ES-I3 (cell line): Measurements from ENCODE around the gene INPP4A.

Experiments
- H3K36me3 ChIP-seq: 2 replicates; pipeline ENCODE4 v1.6.1; 2013; ENCODE audit warnings: mild to moderate bottlenecking, low read length, control low read depth, moderate library complexity; ENCODE audit not compliant: insufficient read depth
- H3K4me1 ChIP-seq: 2 replicates; pipeline ENCODE4 v1.6.1; 2013; ENCODE audit warnings: mild to moderate bottlenecking, control low read depth, low read length; ENCODE audit not compliant: insufficient read depth
- H3K9ac ChIP-seq: 2 replicates; pipeline ENCODE4 v1.6.1; 2013; ENCODE audit warnings: low read depth, mild to moderate bottlenecking, low read length, moderate library complexity
- H3K9me3 ChIP-seq: 2 replicates; pipeline ENCODE4 v1.6.1; 2013; ENCODE audit warnings: mild to moderate bottlenecking, low read length, moderate library complexity; ENCODE audit not compliant: control insufficient read depth, insufficient read depth

The INPP4A gene

DNA sequence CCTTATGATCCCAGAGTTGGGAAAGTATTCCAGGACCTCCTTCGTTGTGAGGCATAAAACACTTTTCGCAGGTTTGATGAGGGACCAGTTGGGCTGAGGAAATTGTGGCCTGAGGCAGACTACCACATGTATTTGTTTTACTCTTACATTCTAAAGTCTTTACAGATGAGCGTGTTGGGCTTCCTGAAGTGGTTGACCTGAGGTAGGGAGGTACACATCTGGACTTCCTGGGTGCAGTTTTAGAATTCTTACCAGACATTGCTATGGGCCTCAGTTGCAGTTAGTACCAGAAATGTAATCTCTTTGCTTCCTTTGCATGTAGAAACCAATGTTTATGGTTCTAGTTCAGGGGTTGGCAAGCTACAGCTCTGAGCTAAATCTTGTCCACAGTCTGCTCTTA is 114.9 kb downstream of the INPP4A start:
- Histone ChIP-seq H3K36me3 (no peaks in the 10 kb centered on the region), H3K9me3 (no peaks in the 10 kb centered on the region), H3K4me1 (no peaks in the 10 kb centered on the region), H3K9ac (no peak overlapping the region)

DNA sequence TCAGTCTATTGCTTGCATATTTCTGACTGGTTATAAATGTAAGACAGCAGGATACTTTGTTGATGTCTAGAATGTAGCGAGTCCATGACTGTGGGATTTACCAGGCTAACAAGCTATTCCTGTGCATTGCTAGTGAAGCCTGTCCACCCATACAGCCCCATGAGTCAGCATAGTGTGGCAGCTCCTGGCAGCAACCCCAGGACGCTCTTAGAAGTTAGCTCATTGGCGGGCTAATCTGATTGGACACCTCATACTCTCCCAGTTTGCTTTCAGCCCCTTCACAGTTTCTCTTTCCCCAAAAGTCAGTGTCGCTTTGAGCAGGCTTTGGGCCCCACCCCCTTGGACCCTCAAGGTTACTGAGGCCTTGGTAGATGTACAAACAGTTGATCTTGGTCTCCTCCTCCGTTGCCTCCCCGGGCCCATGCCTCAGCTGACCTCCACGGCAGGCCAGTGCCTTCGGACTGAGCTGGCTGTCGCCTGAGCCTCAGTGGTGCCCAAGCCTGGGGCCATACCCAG is 115.7 kb downstream of the INPP4A start:
- Histone ChIP-seq H3K9me3 (no peaks in the 10 kb centered on the region), H3K36me3 (0 out of 2 replicates have a peak, but pooled peaks cover 3% of the 10 kb centered on the region), H3K4me1 (no peaks in the 10 kb centered on the region), H3K9ac (no peak overlapping the region)

DNA sequence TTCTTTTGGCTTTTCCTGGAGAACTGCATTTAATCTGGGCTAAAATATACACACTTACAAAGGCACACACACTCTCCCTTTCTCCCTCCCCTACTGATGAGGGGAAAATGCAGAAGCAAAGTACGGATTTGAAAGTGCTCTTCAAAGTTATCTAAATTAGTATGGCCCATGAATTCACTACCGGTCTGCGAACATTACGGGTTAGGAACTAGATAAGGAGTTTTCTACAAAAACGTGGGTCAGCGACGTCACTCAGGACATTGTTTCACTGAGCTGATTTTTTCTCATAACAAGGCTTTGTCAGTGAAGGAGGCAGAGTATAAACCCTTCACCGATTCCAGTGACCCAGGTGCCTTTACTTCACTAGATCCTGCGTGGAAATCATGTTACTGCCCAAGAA is 116.4 kb downstream of the INPP4A start:
- Histone ChIP-seq H3K9me3 (no peaks in the 10 kb centered on the region), H3K4me1 (no peaks in the 10 kb centered on the region), H3K36me3 (0 out of 2 replicates have a peak, but pooled peaks cover 3% of the 10 kb centered on the region), H3K9ac (no peak overlapping the region)

DNA sequence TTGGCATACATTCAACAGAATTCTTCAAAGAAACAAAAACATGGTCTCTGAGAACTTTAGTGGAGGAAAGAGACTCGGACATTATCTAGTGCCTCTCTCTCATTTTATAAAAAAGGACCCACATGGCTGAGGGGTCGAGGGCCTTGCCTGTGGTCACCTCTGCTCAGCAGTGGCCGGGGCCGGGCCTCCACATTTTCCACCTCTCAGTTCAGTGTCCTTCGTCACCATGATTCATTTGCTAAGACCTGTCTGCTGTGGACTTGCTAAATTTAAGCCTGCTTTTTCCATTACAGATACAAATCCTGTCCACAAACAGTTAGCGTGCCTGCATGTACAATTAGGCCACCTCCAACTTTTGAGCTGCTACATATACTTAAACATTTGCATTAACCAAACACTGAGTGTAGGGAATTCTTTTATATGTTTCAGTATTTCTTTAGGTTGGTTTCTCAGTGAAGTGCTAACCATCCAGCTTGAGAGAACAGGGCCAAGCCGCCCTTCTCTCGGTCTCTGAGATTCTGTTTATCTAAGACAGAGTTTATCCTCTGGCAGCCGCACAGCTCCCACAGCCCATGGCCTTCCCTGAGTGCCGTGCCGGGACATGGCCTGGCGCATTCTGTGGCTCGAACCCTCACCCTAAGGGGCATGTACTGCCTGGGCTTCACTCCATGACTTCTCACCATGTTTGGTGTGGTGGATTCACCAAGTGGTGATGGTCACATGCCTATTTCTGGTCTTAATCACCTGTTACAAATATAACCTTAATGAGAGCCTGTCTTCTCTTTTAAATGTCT is 117.4 kb downstream of the INPP4A start:
- 0 out of 2 replicates have a peak, but pooled peaks cover 3% of the 10 kb centered on the region for H3K36me3 ChIP-seq
- H3K4me1 ChIP-seq: no peaks in the 10 kb centered on the region
- H3K9ac ChIP-seq: no peak overlapping the region
- H3K9me3 ChIP-seq: no peaks in the 10 kb centered on the region

DNA sequence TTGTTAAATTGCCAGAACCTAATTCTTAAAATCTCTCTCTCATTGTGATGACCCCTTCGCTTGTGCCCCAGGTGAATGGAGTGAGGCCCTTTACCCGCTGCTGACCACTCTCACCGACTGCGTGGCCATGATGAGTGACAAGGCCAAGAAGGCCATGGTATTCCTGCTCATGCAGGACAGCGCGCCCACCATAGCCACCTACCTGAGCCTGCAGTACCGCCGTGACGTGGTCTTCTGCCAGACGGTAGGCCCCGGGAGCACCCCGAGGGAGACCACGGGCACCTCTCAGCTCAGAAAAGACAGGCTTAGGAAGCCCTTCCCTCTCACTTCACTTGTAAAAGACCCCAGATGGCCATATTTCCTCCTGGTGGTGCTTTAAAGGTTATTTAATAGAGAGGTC is 118.7 kb downstream of the INPP4A start:
- Histone ChIP-seq H3K9me3 (no peaks in the 10 kb centered on the region), H3K4me1 (no peaks in the 10 kb centered on the region), H3K9ac (no peak overlapping the region)

DNA sequence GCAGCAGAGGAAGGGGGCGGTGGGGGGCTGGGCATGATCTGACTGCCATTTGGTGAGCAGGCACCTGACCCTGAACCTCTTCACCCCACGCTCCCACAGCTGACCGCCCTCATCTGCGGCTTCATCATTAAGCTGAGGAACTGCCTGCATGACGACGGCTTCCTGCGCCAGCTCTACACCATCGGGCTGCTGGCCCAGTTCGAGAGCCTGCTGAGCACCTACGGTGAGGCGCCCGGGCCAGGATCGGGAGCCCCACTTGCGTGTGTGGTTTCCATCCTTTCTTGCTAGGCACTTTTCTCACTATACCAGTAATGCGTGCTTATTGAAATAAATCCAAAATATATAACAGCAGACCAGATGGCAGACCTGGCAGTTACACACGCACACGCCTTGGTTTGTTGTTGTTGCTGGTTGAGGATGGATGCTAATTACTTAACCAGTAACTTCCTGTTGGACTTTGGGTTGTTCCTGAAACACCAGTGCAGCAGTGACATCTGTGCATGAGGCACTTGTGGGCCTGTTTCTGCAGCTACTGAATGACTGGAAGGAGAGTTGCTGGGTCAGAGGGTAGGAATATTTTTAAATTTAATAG is 120.0 kb downstream of the INPP4A start:
- Histone ChIP-seq H3K9me3 (no peaks in the 10 kb centered on the region), H3K4me1 (no peaks in the 10 kb centered on the region), H3K9ac (no peak overlapping the region), H3K36me3 (peaks cover 3% of the 10 kb centered on the region; the same call in 1 of the 2 replicates)

More for the DNA sequence above, 118.7 kb downstream of the INPP4A start:
- 0 out of 2 replicates have a peak, but pooled peaks cover 3% of the 10 kb centered on the region for H3K36me3 ChIP-seq

DNA sequence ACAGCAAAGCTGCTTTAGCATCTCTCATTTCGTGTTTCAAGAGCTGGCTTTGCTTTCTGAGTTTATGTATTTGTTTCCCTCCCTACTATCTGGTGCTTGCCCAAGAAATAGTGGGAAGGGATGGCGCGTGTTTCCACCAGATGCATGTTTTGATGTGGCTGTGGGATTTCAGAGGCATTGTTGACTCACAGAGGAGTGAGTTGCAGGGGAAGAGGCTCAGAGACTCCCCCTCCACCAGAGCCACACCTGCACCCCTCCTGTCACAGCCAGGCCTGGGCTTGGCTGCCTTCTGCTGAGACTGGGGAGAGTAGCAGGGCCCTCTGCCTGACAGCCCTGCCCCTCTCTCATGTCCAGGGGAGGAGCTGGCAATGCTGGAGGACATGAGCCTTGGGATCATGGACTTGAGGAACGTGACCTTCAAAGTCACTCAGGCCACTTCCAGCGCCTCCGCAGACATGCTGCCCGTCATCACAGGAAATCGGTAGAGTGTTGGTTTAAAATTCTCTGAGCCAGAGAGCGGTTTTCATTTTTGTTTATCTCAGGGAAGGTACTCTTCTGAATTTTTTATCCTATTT is 120.7 kb downstream of the INPP4A start:
- Histone ChIP-seq H3K9ac (no peak overlapping the region), H3K36me3 (peaks cover 3% of the 10 kb centered on the region; the same call in 1 of the 2 replicates)

DNA sequence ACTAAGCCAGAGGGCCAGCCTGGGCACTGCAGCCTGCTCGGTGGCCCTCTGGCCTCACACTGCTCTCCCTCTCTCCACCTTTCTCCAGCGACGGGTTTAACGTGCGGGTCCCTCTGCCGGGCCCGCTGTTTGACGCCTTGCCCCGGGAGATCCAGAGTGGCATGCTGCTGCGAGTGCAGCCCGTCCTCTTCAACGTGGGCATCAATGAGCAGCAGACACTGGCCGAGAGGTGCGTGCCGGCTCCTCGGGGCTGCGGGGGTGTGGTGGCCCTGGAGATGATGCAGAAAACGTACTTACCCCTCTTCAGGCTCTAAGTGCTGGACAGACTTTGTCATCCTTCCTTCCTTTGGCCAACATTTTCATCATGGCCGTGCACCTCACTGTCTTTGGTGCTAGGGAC is 121.3 kb downstream of the INPP4A start:
- H3K36me3 ChIP-seq: peaks cover 3% of the 10 kb centered on the region; the same call in 1 of the 2 replicates

More for the DNA sequence above, 120.7 kb downstream of the INPP4A start:
- Histone ChIP-seq H3K9me3 (no peaks in the 10 kb centered on the region), H3K4me1 (no peaks in the 10 kb centered on the region)

DNA sequence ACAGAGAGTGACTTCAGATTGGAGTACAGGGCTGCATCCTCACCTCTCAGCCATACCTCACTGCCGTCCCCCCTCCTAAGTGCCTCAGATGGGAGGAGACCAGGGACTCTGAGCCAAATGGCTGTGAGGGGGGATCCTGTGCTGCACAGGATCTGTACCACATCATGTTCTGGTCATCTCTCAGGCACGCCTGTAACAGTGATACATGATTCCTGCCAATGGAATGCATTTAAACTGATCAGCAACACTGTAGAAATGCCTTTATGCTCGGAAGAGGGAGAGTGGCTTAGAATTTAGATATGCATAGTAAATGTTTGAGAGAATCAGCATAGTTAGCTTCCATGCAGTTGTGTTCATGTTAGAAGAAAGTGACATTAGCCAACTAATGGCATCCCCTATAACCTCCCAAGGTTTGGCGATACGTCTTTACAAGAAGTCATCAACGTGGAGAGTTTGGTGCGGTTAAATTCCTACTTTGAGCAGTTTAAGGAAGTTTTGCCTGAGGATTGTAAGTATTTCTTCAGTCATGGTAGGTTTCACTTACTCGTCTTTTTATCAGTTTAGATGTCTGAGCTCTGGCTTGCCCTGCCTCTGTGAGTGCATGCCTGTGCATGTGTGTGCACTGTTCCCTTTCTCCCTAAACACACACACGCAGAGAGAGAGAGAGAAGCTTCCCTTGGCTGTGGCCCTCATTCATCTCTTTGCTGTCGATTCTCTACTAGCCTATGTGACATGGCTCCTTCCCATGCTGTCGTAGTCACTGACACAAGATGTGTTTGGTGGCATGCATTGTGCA is 123.7 kb downstream of the INPP4A start:
- no peaks in the 10 kb centered on the region for H3K9me3 ChIP-seq
- no peak overlapping the region for H3K9ac ChIP-seq
- H3K4me1 ChIP-seq: no peaks in the 10 kb centered on the region
- peaks cover 3% of the 10 kb centered on the region; the same call in 1 of the 2 replicates for H3K36me3 ChIP-seq

More for the DNA sequence above, 121.3 kb downstream of the INPP4A start:
- Histone ChIP-seq H3K9me3 (no peaks in the 10 kb centered on the region), H3K4me1 (no peaks in the 10 kb centered on the region), H3K9ac (no peak overlapping the region)

DNA sequence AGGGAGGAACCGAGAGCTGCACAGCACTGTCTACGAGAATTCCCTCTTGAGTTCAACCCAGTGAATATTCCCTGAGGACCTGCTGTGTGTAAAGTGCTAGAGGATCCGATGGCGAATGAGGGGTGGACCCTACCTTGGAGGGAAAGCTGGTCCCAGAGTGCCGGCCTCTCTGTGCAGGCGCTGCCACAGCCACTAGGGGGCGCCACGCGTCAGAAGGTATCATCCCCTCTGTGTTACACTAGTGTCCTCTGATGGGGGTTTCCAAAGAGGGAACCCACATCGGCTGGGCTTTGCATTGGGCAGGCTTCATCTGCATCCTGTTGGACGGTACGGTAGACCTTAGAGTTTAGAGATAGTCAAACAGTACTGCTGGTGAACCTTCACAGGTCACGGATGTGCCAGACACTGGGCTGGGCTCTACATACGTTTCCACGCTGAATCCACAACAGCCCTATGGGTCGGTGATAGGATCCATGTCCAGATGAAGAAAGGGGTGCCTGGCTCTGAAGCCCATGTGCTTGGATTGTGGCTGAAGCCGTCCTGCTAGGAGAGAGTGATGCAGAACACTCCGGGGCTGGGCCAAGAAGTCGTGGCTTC is 124.6 kb downstream of the INPP4A start:
- Histone ChIP-seq H3K36me3 (peaks cover 3% of the 10 kb centered on the region; the same call in 1 of the 2 replicates), H3K9ac (no peak overlapping the region), H3K4me1 (no peaks in the 10 kb centered on the region), H3K9me3 (no peaks in the 10 kb centered on the region)

DNA sequence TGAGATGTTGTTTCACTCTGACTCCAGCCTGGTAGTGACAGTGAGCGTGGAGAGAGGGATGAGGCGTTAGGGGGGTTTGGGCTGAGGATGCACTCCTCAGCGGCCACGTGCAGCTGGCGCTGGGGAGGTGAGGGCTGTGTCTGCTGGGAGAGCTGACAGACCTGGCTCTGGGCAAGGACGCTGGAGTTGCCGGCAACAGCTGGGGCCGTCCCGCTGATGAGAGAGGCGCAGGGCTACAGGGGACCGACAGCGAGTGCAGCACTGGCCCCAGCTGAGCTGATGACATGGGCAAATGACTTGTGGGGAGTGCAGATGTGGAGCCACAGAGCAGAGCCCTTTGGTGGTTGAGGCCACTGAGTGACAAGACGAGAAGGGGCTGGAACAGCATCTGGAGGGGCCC is 125.3 kb downstream of the INPP4A start:
- no peaks in the 10 kb centered on the region for H3K9me3 ChIP-seq
- no peak overlapping the region for H3K9ac ChIP-seq
- peaks cover under 1% of the 10 kb centered on the region; the same call in 1 of the 2 replicates for H3K36me3 ChIP-seq
- H3K4me1 ChIP-seq: no peaks in the 10 kb centered on the region

DNA sequence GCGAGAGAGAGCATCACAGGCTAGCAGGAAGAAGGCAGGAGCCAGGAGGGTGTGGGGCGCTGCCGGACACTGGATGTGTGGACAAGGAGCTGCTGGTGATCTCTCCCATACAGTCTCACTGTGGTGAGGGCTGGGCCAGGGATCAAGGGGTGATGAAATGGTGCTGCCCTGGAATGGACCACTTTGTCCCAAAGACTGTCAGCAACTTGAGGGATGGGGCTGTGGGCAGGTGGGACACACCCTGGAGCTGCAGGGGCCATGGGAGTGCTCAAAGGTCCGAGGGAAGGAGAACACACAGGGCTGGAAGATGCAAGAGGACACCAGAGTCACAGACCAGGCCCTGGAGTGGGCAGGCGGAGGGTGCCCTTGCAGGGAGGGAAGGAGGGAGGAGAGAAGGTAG is 125.7 kb downstream of the INPP4A start:
- H3K36me3 ChIP-seq: no peaks in the 10 kb centered on the region; the same call in 1 of the 2 replicates
- H3K9me3 ChIP-seq: no peaks in the 10 kb centered on the region
- H3K4me1 ChIP-seq: no peaks in the 10 kb centered on the region
- H3K9ac ChIP-seq: no peak overlapping the region

DNA sequence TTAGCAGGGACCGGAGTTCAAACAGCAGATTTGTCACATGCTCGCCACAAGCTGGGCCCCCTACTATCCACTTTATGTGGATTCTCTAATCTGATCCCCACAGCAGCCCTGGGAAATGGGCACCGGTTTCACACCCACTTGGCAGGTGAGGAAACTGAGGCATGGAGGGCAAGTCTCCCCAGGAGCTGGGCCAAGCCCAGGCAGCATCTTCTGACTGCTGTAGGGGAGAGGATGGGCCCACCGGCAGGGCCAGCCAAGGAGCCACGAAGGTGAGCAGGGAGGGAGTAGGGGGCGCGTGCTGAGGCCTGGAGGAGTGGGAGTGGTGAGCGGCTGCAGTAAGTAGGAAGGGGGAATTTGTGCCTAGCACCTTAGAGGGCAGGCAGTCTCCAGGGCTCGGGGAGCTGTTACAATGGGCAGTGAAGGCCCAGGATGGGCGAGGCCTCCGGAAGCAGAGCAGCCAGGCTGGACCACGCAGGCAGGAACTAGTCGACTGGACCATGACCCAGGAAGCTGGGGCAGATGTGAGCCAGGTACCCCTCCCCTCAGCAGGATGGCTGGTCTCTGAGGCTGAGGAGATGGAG is 126.6 kb downstream of the INPP4A start:
- no peaks in the 10 kb centered on the region for H3K9me3 ChIP-seq
- H3K9ac ChIP-seq: no peak overlapping the region
- H3K4me1 ChIP-seq: no peaks in the 10 kb centered on the region
- no peaks in the 10 kb centered on the region; the same call in 1 of the 2 replicates for H3K36me3 ChIP-seq
